Activated CD8-positive, alpha-beta memory T cell treated with anti-CD3 and anti-CD28 coated beads for 1 hour (primary cell): Measurements from ENCODE around the gene ZNF765.
"Not testable (repeated sequence)": the region's sequence is repeated elsewhere in the genome, so short reads cannot be mapped to it uniquely, and the experiment has no call there.

Experiments used
- DNase-seq, 2 donors: peaks; one replicate each; pipeline ENCODE4 v3.0.0-alpha.2; 2020; ENCODE audit warnings: low read depth in 1 of 2; ENCODE audit errors: extremely low read depth in 1 of 2

The ZNF765 gene

GRCh38 chr19:53420520-53421315, 25.8 kb downstream of the ZNF765 start:
- DNase-seq = not testable (repeated sequence)

DNA sequence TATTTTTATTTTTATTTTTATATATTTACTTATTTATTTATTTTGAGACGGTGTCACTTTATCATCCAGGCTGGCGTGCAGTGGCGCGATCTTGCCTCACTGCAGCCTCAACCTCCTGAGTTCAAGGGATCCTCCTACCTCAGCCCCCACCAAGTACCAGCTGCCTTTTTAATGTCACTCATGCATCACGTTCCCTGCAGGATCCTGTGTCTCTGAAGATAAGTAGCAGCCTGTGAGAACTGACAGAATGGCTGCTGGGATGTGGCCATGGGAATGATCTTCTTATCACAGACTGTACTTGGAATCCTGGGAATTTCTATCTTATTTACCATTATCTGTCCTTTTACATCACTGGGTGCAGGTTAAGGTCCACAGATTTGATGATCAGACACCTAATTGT, 27.6 kb downstream of the ZNF765 start:
- DNase-seq = no peak

- not testable (repeated sequence) for DNase-seq
These were observed 28.1 kb downstream of the ZNF765 start for GRCh38 chr19:53423074-53423473.

GRCh38 chr19:53423680-53424079, 28.7 kb downstream of the ZNF765 start:
- DNase-seq = not testable (repeated sequence)

DNA sequence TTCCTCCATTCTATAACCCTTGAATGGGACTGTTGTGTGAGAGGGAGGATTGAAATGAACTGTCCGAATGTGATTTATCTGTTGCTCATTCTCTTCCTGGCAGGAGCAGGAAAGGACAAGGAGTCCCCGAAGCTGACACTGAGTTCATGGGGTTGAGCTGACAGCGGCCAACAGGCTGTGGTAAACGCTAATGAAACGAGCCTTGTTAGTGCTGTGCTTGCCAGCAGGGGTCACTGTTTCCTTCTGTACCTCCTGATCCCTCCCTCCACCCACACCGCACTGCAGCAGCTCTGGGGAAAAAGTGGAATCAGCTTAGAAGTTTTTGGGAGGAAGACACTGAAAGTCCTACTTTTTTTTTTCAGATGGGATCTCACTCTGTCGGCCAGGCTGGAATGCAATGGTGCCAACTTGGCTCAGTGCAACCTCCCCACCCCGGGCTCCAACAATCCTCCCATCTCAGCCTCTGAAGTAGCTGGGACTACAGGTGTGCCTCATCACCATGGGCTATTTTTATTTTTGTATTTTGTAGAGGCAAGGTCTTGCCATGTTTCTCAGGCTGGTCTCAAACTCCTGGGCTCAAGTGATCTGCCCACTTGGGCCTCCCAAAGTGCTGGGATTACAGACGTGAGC, 30.1 kb downstream of the ZNF765 start:
- peak; percentile 38 to 53 for DNase-seq

- peak; percentile 92 to 98 for DNase-seq
These were observed 36.6 kb downstream of the ZNF765 start, which contains the start of gene ZNF761 for GRCh38 chr19:53431399-53432087. Gene ZNF761 (plus strand): TSS chr19:53431984. CDS start chr19:53447269, 15,285 bp downstream.

GRCh38 chr19:53432088-53432661, 37.2 kb downstream of the ZNF765 start:
- peak in 1 of 2 donors; percentile 0 for DNase-seq

GRCh38 chr19:53443809-53444208, 48.9 kb downstream of the ZNF765 start:
- DNase-seq = not testable (repeated sequence)

DNA sequence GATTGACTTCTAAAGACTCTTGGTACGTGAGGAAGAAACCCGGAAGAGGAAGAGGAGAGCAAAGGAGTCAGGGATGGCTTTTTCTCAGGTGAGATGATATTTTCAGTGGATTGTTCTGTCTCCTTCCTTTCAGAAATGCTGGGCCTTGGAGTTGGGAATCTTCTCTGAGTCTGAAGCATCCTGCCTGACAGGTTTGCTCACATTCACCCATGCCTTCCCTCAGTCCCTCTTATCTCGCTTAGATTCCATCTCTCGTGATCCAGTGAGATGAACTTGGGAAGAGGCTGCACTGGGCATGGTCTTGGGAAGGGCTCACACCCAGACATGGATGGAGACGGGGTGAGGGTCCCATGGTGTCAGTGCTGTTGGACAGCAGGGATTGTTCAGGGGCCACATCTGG, 52.2 kb downstream of the ZNF765 start:
- not testable (repeated sequence) for DNase-seq

- DNase-seq = no peak
These were observed 60.9 kb downstream of the ZNF765 start for GRCh38 chr19:53455828-53456227.

GRCh38 chr19:53460131-53460721, 65.3 kb downstream of the ZNF765 start:
- not testable (repeated sequence) for DNase-seq

- DNase-seq = no peak
These were observed 66.9 kb downstream of the ZNF765 start for GRCh38 chr19:53461866-53462265.

- DNase-seq = no peak
These were observed 67.9 kb downstream of the ZNF765 start for GRCh38 chr19:53462861-53463260.

DNA sequence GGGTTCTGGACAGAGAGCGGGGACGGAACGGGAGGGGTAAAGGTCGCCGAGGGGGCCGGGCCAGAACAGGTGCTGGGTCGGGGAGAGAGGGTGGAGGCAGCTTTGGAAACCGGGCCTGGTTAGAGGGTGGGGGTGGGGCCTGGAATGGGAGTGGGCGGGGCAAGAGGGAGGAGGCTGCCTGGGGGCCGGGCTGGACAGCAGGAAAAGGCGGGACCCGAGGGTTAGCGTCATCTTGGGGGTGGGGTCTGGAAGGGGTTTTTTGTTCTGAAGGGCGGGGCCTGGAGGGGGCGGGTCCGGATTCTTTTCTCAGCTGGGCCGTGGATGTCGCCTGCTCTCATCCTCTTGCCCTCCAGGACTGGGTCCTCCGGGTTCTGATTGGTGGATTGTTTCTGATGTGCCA, 68.3 kb downstream of the ZNF765 start:
- no peak for DNase-seq

DNA sequence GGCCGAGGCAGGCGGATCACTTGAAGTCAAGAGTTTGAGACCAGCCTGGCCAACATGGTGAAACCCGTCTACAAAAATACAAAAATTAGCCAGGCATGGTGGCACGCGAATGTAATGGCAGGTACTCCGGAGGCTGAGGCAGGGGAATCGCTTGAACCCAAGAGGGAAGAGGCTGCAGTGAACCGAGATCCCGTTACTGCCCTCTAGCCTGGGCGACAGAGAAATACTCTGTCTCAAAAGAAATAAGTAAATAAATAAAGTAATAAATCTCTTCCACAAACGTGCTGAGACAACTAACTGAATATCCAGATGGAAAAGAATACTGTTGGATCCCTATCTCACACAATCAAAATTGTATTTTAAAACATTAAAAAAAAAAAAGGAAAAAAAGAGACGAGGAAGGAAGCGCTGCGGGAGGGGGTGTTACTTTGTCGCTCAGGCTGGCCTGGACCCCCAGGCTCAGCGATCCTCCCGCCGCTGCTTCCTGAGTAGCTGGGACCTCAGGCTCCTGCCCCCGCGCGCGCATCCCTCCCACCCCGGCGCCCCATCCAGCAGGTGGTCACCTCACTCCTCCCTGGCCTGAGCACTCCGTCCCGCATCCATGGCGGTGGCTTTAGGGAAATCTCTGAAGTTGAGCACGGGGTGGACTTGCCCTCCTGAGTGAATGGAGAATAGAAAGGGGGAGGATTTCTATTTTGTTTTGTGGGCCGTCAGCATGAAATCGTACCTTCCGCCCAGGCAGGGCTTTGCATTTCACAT, 72.0 kb downstream of the ZNF765 start:
- no peak for DNase-seq

DNA sequence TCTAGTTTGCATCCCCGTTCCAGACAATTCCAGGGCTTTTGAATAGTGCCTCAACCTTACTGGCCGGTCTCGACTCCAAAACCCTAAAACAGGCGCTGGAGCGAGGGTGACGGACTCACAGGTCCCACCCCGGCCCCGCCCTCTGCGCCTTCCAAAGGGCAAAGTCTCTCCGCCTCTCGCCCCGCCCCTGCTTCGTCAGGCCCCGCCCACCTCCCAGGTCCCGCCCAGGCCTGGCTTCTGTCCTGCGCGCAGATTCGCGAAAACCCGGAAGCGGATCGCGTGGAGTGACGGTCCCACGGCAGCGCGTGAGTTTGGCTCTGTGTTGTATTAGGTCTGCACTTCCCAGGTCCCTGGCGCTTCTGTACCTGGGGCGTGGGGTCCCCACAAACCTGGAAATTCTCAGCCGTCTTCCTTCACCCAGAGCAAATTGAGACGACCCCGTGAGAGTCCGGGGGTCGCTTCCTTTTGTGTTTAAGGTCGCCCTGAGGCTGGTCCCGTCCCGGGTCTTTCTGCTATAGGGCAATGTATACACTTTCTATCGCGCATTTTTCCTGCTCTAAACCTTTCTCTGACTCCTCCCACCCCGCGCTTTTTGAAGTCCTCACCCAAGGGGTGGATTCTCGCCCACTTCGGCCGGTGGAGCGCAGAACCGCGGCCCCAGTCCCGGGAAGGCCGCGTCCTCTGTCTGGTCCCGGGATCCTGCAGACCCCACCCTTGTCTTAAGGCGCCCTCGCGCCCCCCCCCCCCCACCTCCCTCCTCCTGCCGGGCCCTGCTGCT, 72.7 kb downstream of the ZNF765 start, which contains the start of gene ZNF813:
Gene ZNF813, plus strand, starts transcription at position 249 of the 778 bp plus-strand sequence. CDS start 16,090 bp downstream, outside the sequence.
- DNase-seq = peak; percentile 88 to 96

DNA sequence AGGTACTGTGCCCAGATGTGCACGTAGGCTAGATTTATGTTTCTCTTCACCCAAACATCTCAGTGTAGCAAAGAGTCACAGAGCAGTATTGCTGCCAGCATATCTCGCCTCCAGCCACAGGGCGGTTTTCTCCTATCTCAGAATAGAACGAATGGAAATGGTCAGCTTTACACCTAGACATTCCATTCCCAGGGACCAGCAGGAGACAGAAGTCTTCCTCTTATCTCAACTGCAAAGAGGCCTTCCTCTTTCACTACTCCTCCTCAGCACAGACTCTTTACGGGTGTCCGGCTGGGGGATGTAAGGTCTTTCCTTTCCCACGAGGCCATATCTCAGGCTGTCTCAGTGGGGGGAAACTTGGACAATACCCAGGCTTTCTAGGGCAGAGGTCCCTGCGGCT, 73.7 kb downstream of the ZNF765 start:
- DNase-seq = not testable (repeated sequence)

- no peak for DNase-seq
These were observed 77.0 kb downstream of the ZNF765 start for GRCh38 chr19:53471916-53472315.

GRCh38 chr19:53474832-53475231, 79.9 kb downstream of the ZNF765 start:
- DNase-seq = not testable (repeated sequence)
